NCI-H526 (cell line): ENCODE measurements around the gene DAZL.

ENCODE experiments used
- DNase-seq, 2 experiments: peaks; one replicate each; lab custom pipeline; 2025; lab: John Stamatoyannopoulos, UW

DAZL gene

DNA sequence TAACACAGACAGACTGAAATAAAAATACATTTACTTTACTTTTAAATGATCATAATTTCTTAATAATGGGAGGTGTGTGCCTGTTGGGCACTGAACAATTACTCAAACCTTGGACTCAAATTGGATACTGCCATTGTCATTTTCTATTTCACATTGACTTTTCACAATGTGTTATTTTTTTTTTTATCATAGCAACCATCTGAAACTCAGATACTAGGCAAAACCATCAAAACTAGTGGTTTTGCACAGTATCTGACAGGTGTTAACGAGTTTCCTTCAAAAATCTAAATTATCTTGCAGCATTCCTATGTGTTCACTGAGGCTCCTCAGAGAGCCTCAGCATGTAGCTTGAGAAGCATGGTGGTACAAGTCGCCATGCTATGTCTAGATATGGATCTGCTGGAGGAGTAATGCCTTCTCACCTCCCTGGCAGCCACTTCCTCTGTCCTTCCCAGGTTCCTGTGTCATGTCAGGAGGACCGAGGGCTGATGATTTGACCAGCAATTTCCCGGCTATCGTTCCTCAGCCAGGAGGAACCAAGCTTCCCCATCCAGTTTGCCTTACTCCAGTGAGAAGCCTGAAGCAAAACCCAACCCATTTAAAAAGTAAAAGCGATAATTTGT is 61.9 kb downstream of the DAZL start:
- no peak for DNase-seq

DNA sequence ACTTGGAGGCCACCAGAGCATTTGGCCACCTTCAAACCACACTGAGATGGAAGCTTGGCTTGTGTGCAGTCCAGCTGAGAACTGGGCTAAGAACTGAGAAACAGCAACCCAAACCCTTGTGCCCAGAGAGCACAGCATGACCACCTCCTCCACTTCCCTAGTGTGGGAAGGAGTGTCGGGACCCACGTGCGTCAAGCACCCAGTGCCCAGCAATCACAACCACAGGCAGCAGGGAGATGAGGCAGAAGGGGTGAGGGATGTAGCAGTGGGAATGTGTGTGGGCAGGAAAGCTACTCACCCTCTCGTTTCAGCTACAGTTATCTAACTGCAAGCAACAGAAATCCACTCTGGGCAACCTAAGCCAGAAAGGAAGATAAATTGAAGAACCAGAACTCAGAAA is 66.7 kb downstream of the DAZL start:
- DNase-seq: no peak

DNA sequence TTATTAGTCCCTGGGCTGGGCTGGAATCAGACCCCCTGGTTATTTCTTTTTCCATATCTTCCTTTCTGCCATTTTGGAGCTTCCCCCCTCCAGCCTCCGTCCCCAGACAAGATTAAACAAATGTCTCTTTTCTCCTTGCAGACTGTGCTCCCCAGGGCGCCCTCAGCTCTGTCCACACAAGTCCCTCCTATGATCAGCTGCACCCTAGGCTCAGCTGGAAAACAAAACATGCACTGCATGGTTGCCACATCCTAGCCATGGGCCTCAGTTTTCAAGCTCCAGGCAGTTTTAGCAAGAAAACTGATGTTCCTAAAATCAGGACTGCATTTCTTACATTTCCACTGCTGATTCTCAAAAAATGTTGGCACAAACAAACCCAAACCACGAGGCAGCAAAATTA is 68.2 kb downstream of the DAZL start:
- no peak for DNase-seq
